GM12892 (cell line): ENCODE data around the gene SLC25A26.
"Not testable (repeated sequence)": the region's sequence is repeated elsewhere in the genome, so short reads cannot be mapped to it uniquely, and the experiment has no call there.

Experiments used
- POLR2A ChIP-seq: IDR thresholded peaks from 2 replicates; pipeline ENCODE4 v1.6.1; 2011; ENCODE audit warnings: low read depth, low read length, control low read depth
- POLR2AphosphoS5 ChIP-seq: IDR thresholded peaks from 2 replicates; pipeline ENCODE4 v1.6.1; 2011; ENCODE audit warnings: low read depth, low read length, control low read depth
- TAF1 ChIP-seq: IDR thresholded peaks from 2 replicates; pipeline ENCODE4 v1.6.1; 2011; ENCODE audit warnings: low read depth, mild to moderate bottlenecking, control low read depth, low read length, borderline replicate concordance

GRCh38 chr3:66299085-66299484 lies 78.3 kb downstream of the SLC25A26 start:
- TF ChIP-seq POLR2A, TAF1, POLR2AphosphoS5: not testable (repeated sequence)
